CD4-positive, alpha-beta T cell (primary cell): Measurements from ENCODE around the gene PRUNE1. TPM values are rescaled to one million over a fixed set of nuclear protein-coding genes. Genes with fewer than 3 reads are reported as not detected.

Experiments
- ATAC-seq: fragments of 200-7000 bp; cut with Tn5 transposase; one replicate; pipeline ENCODE4 v1.10.0; 2022; ENCODE audit warnings: mild to moderate bottlenecking; ENCODE audit not compliant: poor library complexity
- CTCF ChIA-PET: fragments of 350-600 bp; sonication (Branson Sonifier 250); formaldehyde crosslinking; loops from one replicate; lab custom pipeline; 2021; ENCODE audit warnings: antibody characterized with exemption, inconsistent platforms; lab: Charles Lee
- POLR2A ChIA-PET: fragments of 350-600 bp; sonication (Branson Sonifier 250); formaldehyde crosslinking; loops from one replicate; lab custom pipeline; 2021; ENCODE audit warnings: antibody characterized with exemption, inconsistent platforms; lab: Charles Lee
- DNase-seq, 14 experiments: peaks; one replicate each; pipeline ENCODE4 v3.0.0-alpha.2; 2013 to 2020; ENCODE audit warnings: mixed read lengths in 2 of 14
- H3K27ac ChIP-seq, 2 donors: one replicate each; pipeline versions ENCODE4 v1.5.1 to v1.7.0; 2013; ENCODE audit warnings: low read length in 2 of 2, low read depth in 1 of 2, mild to moderate bottlenecking in 1 of 2
- H3K27me3 ChIP-seq, 2 experiments: 1 replicate in 1 of 2; 2 replicates in 1 of 2; pipeline versions ENCODE4 v1.6.1 to v1.7.0; 2013; ENCODE audit warnings: low read length in 2 of 2, control low read depth in 1 of 2, mild to moderate bottlenecking in 1 of 2, moderate library complexity in 1 of 2; ENCODE audit not compliant: insufficient read depth in 2 of 2, control insufficient read depth in 1 of 2
- H3K36me3 ChIP-seq: one replicate; pipeline ENCODE4 v1.6.1; 2013; ENCODE audit warnings: low read length, control low read depth; ENCODE audit not compliant: insufficient read depth
- H3K4me1 ChIP-seq: one replicate; pipeline ENCODE4 v1.6.1; 2013; ENCODE audit warnings: low read length, control low read depth; ENCODE audit not compliant: insufficient read depth
- H3K4me3 ChIP-seq: one replicate; pipeline ENCODE4 v1.5.1; 2013; ENCODE audit warnings: mild to moderate bottlenecking, low read length, moderate library complexity
- H3K9me3 ChIP-seq, 2 experiments: 1 replicate in 1 of 2; 2 replicates in 1 of 2; pipeline versions ENCODE4 v1.6.1 to v1.7.0; 2013; ENCODE audit warnings: low read length in 2 of 2, mild to moderate bottlenecking in 2 of 2, control low read depth in 1 of 2, moderate library complexity in 1 of 2; ENCODE audit not compliant: control insufficient read depth in 1 of 2, insufficient read depth in 1 of 2
- H3K27ac Mint-ChIP-seq: one replicate; pipeline ENCODE4 v1.8.0; 2020; ENCODE audit warnings: mixed read lengths
- H3K27me3 Mint-ChIP-seq: one replicate; pipeline ENCODE4 v1.8.0; 2021; ENCODE audit warnings: mixed read lengths
- H3K36me3 Mint-ChIP-seq: one replicate; pipeline ENCODE4 v1.8.0; 2021; ENCODE audit warnings: low read depth, mixed read lengths
- H3K4me1 Mint-ChIP-seq: one replicate; pipeline ENCODE4 v1.8.0; 2021; ENCODE audit warnings: low read depth, mixed read lengths
- H3K4me3 Mint-ChIP-seq: one replicate; pipeline ENCODE4 v1.8.0; 2020; ENCODE audit warnings: mild to moderate bottlenecking, mixed read lengths
- H3K9me3 Mint-ChIP-seq: one replicate; pipeline ENCODE4 v1.8.0; 2020; ENCODE audit warnings: mixed read lengths
- intact Hi-C, 2 experiments: fragments of 100-400 bp; cut with DNase I in 1 of 2; cut with micrococcal nuclease in 1 of 2; formaldehyde crosslinking; loops; one replicate each; pipeline versions ENCODE4 v1.15.1 to v1.9.0; 2023 to 2025; cut with DNase I, micrococcal nuclease
- total RNA-seq, 174 experiments: library from RNA in 2 of 174; stranded (reverse) in 2 of 174; gene quantifications; one replicate each; pipeline ENCODE4 v1.2.3 and lab custom pipeline; 2021 to 2026
- TF ChIP-seq, protein P1 (sequence below): fragments of 200-600 bp; IDR thresholded peaks from one replicate; pipeline ENCODE4 v1.8.0; 2022; ENCODE audit warnings: antibody characterized with exemption, mild to moderate bottlenecking

Gene PRUNE1
- total RNA-seq, 2 experiments from 2014 or later: 10.9 to 12.1 TPM

DNA sequence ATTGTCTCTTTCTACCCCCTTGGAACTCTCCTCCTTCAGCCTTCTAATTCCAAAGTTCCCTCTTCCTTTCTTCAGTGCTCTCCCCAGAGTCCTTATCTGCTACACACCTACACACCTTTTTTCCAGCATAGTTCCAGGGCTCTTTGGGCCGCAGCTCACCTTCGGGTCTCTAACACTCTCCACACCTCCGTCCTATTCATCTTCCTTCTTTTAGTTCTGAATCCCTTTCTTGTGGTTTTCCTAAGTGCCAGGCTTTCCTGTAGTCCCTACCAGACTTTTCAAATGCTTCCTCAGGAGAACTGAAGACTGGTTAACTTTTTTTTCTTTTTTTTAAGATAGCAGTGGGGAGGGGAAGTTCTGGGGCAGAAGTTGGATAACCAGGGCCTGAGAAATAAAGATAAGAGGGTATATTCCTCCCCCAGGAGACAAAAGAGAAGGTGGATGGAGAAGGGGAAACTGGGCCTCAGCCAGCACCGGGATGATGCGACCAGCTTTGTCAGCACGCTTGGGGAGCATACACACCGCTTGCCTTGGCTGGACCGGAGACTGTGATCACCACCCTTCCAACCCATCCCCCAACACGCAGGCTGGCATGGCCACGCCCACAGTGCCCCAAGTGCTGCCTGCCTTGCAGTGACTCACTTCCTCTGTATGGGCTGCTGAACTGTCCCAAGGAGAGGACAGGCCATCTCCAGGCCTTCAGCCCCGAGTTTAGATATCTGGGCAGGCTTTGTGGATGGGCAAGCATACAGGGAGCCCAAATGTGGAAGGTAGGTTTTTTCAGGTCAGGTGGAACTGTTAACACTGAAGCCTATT lies 31.2 kb upstream of the PRUNE1 start:
- Mint-ChIP-seq H3K36me3 (peaks cover 9% of the 10 kb centered on the region), H3K27me3 (no peaks in the 10 kb centered on the region), H3K4me1 (peaks cover 57% of the 10 kb centered on the region), H3K9me3 (no peaks in the 10 kb centered on the region), H3K27ac (peak overlapping the region; percentile 83), H3K4me3 (peak overlapping the region; percentile 91)
- no peaks in the 10 kb centered on the region for H3K9me3 ChIP-seq
- peaks cover 64% of the 10 kb centered on the region for H3K4me1 ChIP-seq
- ATAC-seq: peak; percentile 18
- H3K4me3 ChIP-seq: peak overlapping the region; percentile 14
- peak; percentile 41 to 89 (median 70) for DNase-seq
- H3K27me3 ChIP-seq: no peaks in the 10 kb centered on the region
- CTCF ChIA-PET: interaction anchor here (0.5 kb wide), 1 partner anchor 389 kb away, joined by 3 read pairs; no protein-coding TSS in a partner anchor
- peak overlapping the region in 1 of 2 donors; percentile 55 for H3K27ac ChIP-seq
- TF ChIP-seq, protein P1, sequence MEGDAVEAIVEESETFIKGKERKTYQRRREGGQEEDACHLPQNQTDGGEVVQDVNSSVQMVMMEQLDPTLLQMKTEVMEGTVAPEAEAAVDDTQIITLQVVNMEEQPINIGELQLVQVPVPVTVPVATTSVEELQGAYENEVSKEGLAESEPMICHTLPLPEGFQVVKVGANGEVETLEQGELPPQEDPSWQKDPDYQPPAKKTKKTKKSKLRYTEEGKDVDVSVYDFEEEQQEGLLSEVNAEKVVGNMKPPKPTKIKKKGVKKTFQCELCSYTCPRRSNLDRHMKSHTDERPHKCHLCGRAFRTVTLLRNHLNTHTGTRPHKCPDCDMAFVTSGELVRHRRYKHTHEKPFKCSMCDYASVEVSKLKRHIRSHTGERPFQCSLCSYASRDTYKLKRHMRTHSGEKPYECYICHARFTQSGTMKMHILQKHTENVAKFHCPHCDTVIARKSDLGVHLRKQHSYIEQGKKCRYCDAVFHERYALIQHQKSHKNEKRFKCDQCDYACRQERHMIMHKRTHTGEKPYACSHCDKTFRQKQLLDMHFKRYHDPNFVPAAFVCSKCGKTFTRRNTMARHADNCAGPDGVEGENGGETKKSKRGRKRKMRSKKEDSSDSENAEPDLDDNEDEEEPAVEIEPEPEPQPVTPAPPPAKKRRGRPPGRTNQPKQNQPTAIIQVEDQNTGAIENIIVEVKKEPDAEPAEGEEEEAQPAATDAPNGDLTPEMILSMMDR: no peak
- no peaks in the 10 kb centered on the region for H3K36me3 ChIP-seq
- POLR2A ChIA-PET: interaction anchor here (0.7 to 1.5 kb wide), 3 partner anchors 14 to 416 kb away, joined by 3 read pairs; partner anchors contain the start of gene MINDY1
- intact Hi-C loops: loop anchor here (10.0 kb wide), 2 partner anchors 512 to 722 kb away; partner anchors contain the start of gene CA14 (in 1 of the 2)

- Histone ChIP-seq H3K4me1 (peaks cover 45% of the 10 kb centered on the region), H3K27ac (no peak overlapping the region), H3K9me3 (no peaks in the 10 kb centered on the region), H3K4me3 (peak overlapping the region; percentile 41), H3K36me3 (no peaks in the 10 kb centered on the region), H3K27me3 (no peaks in the 10 kb centered on the region)
- intact Hi-C loops: loop anchor here (1.0 to 10.0 kb wide), 5 partner anchors 21 to 725 kb away; partner anchors contain the start of genes TNFAIP8L2 (in 2 of the 2), CA14 (in 1 of the 2) and PRUNE1 (in 1 of the 2)
- H3K4me1 Mint-ChIP-seq: peaks cover 40% of the 10 kb centered on the region
- DNase-seq (peak; percentile 81 to 94 (median 88)), ATAC-seq (peak; percentile 55)
- H3K9me3 Mint-ChIP-seq: no peaks in the 10 kb centered on the region
- peak overlapping the region; percentile 75 for H3K4me3 Mint-ChIP-seq
- POLR2A ChIA-PET: interaction anchor here (1.2 kb wide), 2 partner anchors 10 to 17 kb away, joined by 3 read pairs; no protein-coding TSS in a partner anchor
- no peaks in the 10 kb centered on the region for H3K36me3 Mint-ChIP-seq
- CTCF ChIA-PET: interaction anchor here (0.6 to 2.2 kb wide), 9 partner anchors 9 to 214 kb away, joined by 3 to 15 read pairs (median 4); partner anchors contain the start of genes CTSS and MINDY1
- no peaks in the 10 kb centered on the region for H3K27me3 Mint-ChIP-seq
- H3K27ac Mint-ChIP-seq: peak overlapping the region; percentile 59
- TF ChIP-seq, protein P1: peak; percentile 100
Measured at GRCh38 chr1:150979092-150980056, 28.9 kb upstream of the PRUNE1 start.
